Spleen (tissue), 11 donors: ENCODE measurements around the gene CEP95. TPM values are rescaled to one million over a fixed set of nuclear protein-coding genes. Genes with fewer than 3 reads are reported as not detected.

ENCODE experiments used
- DNase-seq: peaks from one replicate; pipeline ENCODE4 v3.0.0-alpha.2; 2020
- H3K27ac ChIP-seq, 8 donors: fragments of 200-600 bp; sonication (generic) in 7 of 8; 1 replicate in 4 of 8; 2 replicates in 4 of 8; pipeline versions ENCODE4 v1.5.0 to v1.8.0; 2016 to 2021; ENCODE audit warnings: inconsistent platforms in 4 of 8, mild to moderate bottlenecking in 4 of 8, moderate library complexity in 1 of 8
- H3K27me3 ChIP-seq, 7 donors: fragments of 200-600 bp; sonication (generic) in 6 of 7; replicated peaks in 1 of 7; 1 replicate in 4 of 7; 2 replicates in 3 of 7; pipeline versions ENCODE4 v1.5.0 to v1.8.0; 2016 to 2021; ENCODE audit warnings: inconsistent platforms in 3 of 7, mild to moderate bottlenecking in 1 of 7
- H3K36me3 ChIP-seq, 6 donors: fragments of 200-600 bp; sonication (generic) in 5 of 6; 1 replicate in 4 of 6; 2 replicates in 2 of 6; pipeline versions ENCODE4 v1.5.0 to v1.8.0; 2016 to 2021; ENCODE audit warnings: inconsistent platforms in 2 of 6
- H3K4me1 ChIP-seq, 6 donors: fragments of 200-600 bp; sonication (generic) in 5 of 6; 1 replicate in 3 of 6; 2 replicates in 3 of 6; pipeline versions ENCODE4 v1.5.0 to v1.8.0; 2016 to 2021; ENCODE audit warnings: inconsistent platforms in 3 of 6
- H3K4me3 ChIP-seq, 8 donors: fragments of 200-600 bp; sonication (generic) in 7 of 8; 1 replicate in 4 of 8; 2 replicates in 4 of 8; pipeline versions ENCODE4 v1.5.0 to v1.8.0; 2016 to 2021; ENCODE audit warnings: inconsistent platforms in 4 of 8, mild to moderate bottlenecking in 4 of 8, moderate library complexity in 2 of 8
- H3K9me3 ChIP-seq, 8 donors: fragments of 200-600 bp; sonication (generic) in 7 of 8; 1 replicate in 4 of 8; 2 replicates in 4 of 8; pipeline versions ENCODE4 v1.5.0 to v1.8.0; 2016 to 2021; ENCODE audit warnings: inconsistent platforms in 4 of 8
- CTCF ChIP-seq, 11 experiments: fragments of 200-600 bp in 7 of 11; fragments of 450-650 bp in 4 of 11; sonication (generic) in 4 of 11; IDR thresholded peaks in 8 of 11; conservative IDR thresholded peaks in 3 of 11; 1 replicate in 7 of 11; 2 replicates in 4 of 11; pipeline versions ENCODE4 v1.4.0 to v1.8.0; 2016 to 2021; ENCODE audit warnings: antibody characterized with exemption in 11 of 11, inconsistent platforms in 4 of 11, mild to moderate bottlenecking in 1 of 11
- POLR2A ChIP-seq, 3 donors: fragments of 450-650 bp; IDR thresholded peaks; one replicate each; pipeline ENCODE4 v1.5.1; 2017; ENCODE audit warnings: antibody characterized with exemption in 3 of 3, mild to moderate bottlenecking in 1 of 3
- POLR2AphosphoS5 ChIP-seq, 3 donors: sonication (generic); formaldehyde crosslinking; IDR thresholded peaks; one replicate each; pipeline ENCODE4 v1.5.1; 2017; ENCODE audit warnings: antibody characterized with exemption in 3 of 3
- WGBS, 5 donors: extraction: QIAGEN DNeasy Blood & Tissue Kit in 3 of 5; methylation state at CpG; one replicate each; pipeline versions ENCODE4 v1.1.5 to v1.1.7; 2013 to 2018; 5-methylcytosine and 5-hydroxymethylcytosine counted together
- intact Hi-C: fragments of 100-400 bp; cut with DNase I; formaldehyde crosslinking; loops from one replicate; pipeline ENCODE4 v1.15.0; 2023; ENCODE audit warnings: low total_unique reads
- polyA plus RNA-seq, 3 donors: library from polyadenylated mRNA; stranded (reverse); fragments of 200-250 nt; gene quantifications; one replicate each; pipeline ENCODE4 v1.2.1, GENCODE V29; 2013
- total RNA-seq, 7 donors: library from RNA; depleted of rRNA in 3 of 7; stranded (reverse); fragments of >200 nt in 3 of 7; fragmentation: NEBNext Ultra II Directional in 4 of 7; extraction: Animal tissue kit (Norgen Biotek cat#: 25700) in 4 of 7; gene quantifications; one replicate each; pipeline versions ENCODE4 v1.1.0 to v1.2.1, GENCODE V29; 2016 to 2021
- donor health status: healthy with polysubstance abuse.
- donor health status: DM: no; HTN: no; CAD: no; lungs with moderate emphysema.
- donor health status: DM: no; HTN: no; CAD: no.
- donor health status: Bipolar disorder and iron deficiency.
- donor health status: healthy.
- donor health status: DM: no; HTN: no; CAD: no.
- donor health status: DM: yes; HTN: yes; CAD: no.

CEP95 gene
- total and polyA plus RNA-seq, 10 donors: 33.5 to 83.9 (median 53.5) TPM

DNA sequence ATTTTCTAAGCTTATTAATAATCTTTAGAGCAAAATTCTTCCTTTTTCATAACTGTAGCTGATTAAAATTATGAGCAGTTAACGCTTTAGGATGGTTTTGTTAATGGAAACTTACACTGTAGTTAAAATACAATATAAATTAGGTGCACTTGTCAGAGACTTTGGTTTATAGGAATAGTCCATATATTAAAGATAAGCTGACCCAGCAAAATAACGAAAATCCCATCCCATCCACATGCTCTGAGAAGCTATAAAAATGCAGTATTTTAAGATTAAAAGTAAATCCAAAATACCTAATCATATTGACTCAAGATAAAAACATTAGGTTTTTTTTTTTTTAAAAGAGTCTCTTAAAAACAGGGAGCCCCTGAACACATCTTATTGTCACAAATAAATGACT lies 38.0 kb downstream of the CEP95 start:
- intact Hi-C loops: no loop called here
- 95 to 99% (median 97%) methylated on average over 2 of the region's 2 CpGs for WGBS, 5 donors
- H3K4me3 ChIP-seq: no peak overlapping the region
- no peak overlapping the region for H3K27ac ChIP-seq
- H3K36me3 ChIP-seq: peaks cover 0 to 99% (median 62%) of the 10 kb centered on the region in 6 donors
- H3K4me1 ChIP-seq: no peaks in the 10 kb centered on the region
- no peak for DNase-seq
- H3K27me3 ChIP-seq: no peaks in the 10 kb centered on the region
- TF ChIP-seq POLR2A (IDR thresholded peaks at IDR 0.05): no peak
- no peaks in the 10 kb centered on the region for H3K9me3 ChIP-seq

DNA sequence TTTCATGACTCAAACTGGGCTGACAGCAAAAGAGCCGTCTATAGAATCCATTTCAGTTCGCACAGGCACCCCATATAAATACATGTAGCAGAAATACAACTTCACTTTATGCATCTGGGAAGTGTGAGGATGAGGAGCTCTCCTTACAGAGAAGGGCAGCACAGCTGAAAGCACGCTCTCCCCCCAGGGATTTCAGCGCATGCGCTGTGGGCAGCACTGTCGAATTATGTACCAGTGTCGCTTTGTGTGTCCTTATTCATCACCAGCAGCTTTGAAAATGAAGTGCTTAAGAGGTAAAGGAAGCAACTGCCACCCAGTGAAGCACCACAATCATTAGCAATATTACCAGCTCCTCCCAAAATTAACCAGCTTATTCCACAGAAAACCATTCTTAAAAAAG lies 39.9 kb downstream of the CEP95 start:
- intact Hi-C loops: no loop called here
- Histone ChIP-seq H3K27me3 (no peaks in the 10 kb centered on the region), H3K9me3 (no peaks in the 10 kb centered on the region), H3K27ac (no peak overlapping the region), H3K4me1 (no peaks in the 10 kb centered on the region), H3K36me3 (peaks cover 0 to 99% (median 68%) of the 10 kb centered on the region in 6 donors), H3K4me3 (no peak overlapping the region)
- TF ChIP-seq CTCF (IDR thresholded peaks at IDR 0.05 in 8 of 11, conservative IDR thresholded peaks at IDR 0.05 in 3 of 11) (no peak), POLR2A (IDR thresholded peaks at IDR 0.05) (no peak), POLR2AphosphoS5 (IDR thresholded peaks at IDR 0.05) (no peak)
- 85 to 95% (median 93%) methylated on average over 7 of the region's 7 CpGs for whole genome bisulfite sequencing, 5 donors
- DNase-seq: no peak

DNA sequence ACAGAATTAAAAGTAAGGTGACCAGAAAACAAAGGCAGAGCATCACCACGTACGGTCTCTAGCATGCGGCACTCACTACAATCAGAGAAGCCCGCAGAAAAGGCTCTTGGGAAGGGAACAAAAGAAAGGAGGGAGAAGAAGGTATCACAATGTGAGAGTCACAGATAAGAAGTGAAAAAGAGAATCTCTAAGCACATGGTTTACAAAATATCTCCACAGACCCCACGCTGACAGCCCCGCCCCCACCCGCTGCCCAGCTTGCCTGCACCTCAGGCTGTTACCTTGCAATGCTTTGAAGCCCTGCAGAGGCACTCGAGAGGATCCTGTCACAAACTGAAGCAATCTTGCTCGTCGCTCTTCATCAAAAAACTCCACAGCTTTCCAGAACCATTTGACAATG lies 40.5 kb downstream of the CEP95 start:
- peaks cover 0 to 99% (median 63%) of the 10 kb centered on the region in 6 donors for H3K36me3 ChIP-seq
- no peak for TF ChIP-seq POLR2AphosphoS5 (IDR thresholded peaks at IDR 0.05)
- TF ChIP-seq CTCF (IDR thresholded peaks at IDR 0.05 in 8 of 11, conservative IDR thresholded peaks at IDR 0.05 in 3 of 11): no peak
- no peak for TF ChIP-seq POLR2A (IDR thresholded peaks at IDR 0.05)
- intact Hi-C loops: no loop called here
- 86 to 92% (median 88%) methylated on average over 10 of the region's 10 CpGs for WGBS, 5 donors
- H3K9me3 ChIP-seq: no peaks in the 10 kb centered on the region
- H3K4me3 ChIP-seq: no peak overlapping the region
- H3K27me3 ChIP-seq: no peaks in the 10 kb centered on the region
- H3K27ac ChIP-seq: no peak overlapping the region
- DNase-seq: no peak
- no peaks in the 10 kb centered on the region for H3K4me1 ChIP-seq

GRCh38 chr17:64551461-64551860 lies 44.7 kb downstream of the CEP95 start:
- H3K4me1 ChIP-seq: no peaks in the 10 kb centered on the region
- peaks cover 0 to 100% (median 49%) of the 10 kb centered on the region in 6 donors for H3K36me3 ChIP-seq
- 92 to 98% (median 95%) methylated on average over 5 of the region's 5 CpGs for WGBS, 5 donors
- DNase-seq: no peak
- H3K27me3 ChIP-seq: no peaks in the 10 kb centered on the region
- intact Hi-C loops: no loop called here
- H3K4me3 ChIP-seq: no peak overlapping the region
- no peak for TF ChIP-seq POLR2A (IDR thresholded peaks at IDR 0.05)
- no peak for TF ChIP-seq CTCF (IDR thresholded peaks at IDR 0.05 in 8 of 11, conservative IDR thresholded peaks at IDR 0.05 in 3 of 11)
- no peak for TF ChIP-seq POLR2AphosphoS5 (IDR thresholded peaks at IDR 0.05)
- no peaks in the 10 kb centered on the region for H3K9me3 ChIP-seq
- no peak overlapping the region for H3K27ac ChIP-seq

DNA sequence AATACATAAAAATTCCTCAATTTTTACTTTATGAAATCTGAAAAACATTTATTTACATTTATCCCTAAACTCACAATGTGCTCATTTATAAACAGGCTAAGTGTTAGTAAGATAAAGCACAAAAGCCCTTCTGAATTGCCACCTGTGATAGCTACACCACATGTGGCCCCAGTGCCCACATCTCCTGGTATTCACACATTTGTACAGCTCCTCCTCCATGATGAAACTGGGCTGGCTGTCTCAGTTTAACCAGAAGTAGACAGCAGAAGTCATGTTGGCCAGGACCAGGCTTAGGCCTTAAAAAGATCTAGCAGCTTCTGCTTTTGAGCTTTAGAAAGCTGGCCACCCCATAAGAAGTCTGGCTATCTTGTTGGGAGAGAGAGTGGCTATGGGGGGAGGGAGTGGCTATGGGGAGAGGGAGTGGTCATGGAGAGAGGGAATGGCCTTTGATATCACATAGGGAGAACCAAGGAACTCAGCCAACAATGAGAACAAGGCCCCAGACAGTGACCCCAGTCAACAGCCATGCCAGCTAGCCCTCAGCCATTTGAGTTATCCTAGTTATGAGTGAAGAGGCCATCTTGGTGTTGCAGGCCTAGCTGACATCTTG lies 47.4 kb downstream of the CEP95 start:
- peaks cover 0 to 100% (median 45%) of the 10 kb centered on the region in 6 donors for H3K36me3 ChIP-seq
- H3K4me1 ChIP-seq: no peaks in the 10 kb centered on the region
- no peak overlapping the region for H3K27ac ChIP-seq
- intact Hi-C loops: no loop called here
- TF ChIP-seq POLR2A (IDR thresholded peaks at IDR 0.05) (no peak), POLR2AphosphoS5 (IDR thresholded peaks at IDR 0.05) (no peak), CTCF (IDR thresholded peaks at IDR 0.05 in 8 of 11, conservative IDR thresholded peaks at IDR 0.05 in 3 of 11) (no peak)
- H3K4me3 ChIP-seq: no peak overlapping the region
- H3K27me3 ChIP-seq: no peaks in the 10 kb centered on the region
- no peaks in the 10 kb centered on the region for H3K9me3 ChIP-seq
- DNase-seq: no peak
